HK-2 (cell line): ENCODE data around the gene MRPS18C.
A peak's percentile ranks its signal among the peaks of the same experiment; 100 is the strongest.

ENCODE experiments used
- DNase-seq: peaks from one replicate; pipeline ENCODE4 v3.0.0-alpha.2; 2018; ENCODE audit not compliant: unreplicated experiment

MRPS18C gene

DNA sequence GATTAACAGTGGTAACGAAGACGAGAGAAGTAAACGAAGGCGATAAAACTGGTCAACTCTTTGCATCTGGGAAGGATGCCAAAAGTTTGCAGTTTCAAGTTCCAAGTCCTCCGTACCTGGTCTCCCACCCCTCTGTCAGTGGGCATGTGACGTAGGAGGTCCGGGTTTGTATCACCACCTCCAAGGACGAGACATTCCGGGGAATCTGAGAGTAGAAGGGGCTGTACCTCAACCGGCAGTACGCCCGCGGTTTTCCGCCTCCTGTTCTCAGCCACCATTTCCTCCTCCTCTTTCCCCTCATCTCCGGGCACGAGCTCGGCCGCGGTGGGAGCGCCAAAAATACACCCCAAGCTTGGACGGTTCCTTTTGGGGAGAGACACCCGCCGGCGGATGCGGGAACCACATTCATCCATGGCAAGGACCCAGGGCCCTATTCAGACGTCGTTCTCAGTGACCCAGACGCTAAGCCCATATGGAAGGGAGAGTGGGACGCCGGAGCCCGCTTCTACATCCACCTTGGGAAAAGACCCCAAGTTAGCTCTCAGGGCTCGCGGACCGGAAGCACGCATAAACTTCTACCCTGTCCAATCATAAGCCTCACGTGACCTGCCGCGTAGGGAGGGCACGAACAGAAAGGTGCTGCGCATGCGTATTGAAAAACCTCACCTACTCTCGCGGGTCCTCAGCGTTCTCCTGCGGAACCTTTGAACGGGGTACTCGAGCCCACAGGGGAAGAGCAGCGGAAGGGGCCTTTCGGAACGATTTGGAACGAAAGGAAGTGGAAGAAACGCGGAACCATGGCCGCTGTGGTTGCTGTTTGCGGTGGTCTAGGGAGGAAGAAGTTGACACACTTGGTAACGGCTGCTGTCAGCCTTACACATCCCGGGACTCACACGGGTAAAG, at the start of gene MRPS18C, which contains the start of gene HELQ:
MRPS18C (plus strand) TSS at position 778 of the 903 bp plus-strand sequence; CDS start at position 798, 20 bp downstream.
HELQ (minus strand) TSS at position 543 of the 903 bp plus-strand sequence; CDS start at position 413, 130 bp downstream.
- DNase-seq, result peak; percentile 96

DNA sequence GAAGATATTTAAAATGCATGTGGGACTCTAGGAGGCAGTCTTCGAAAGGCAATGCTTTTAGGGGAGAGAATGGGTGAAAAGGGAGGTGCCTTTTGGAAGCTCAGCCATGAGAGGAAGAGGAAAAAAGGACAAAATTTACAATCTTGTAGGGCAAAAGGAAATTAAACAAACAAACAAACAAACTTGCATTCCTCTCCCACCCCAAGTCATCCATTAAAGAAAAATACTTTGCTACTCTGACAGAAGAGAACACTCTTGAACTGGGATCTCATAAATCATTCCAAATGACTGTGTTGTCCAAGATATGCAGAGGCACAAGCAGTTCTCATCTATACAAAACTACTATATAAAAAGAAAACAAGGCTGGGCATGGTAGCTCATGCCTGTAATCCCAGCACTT, 47.0 kb upstream of the MRPS18C start:
- DNase-seq, result no peak

DNA sequence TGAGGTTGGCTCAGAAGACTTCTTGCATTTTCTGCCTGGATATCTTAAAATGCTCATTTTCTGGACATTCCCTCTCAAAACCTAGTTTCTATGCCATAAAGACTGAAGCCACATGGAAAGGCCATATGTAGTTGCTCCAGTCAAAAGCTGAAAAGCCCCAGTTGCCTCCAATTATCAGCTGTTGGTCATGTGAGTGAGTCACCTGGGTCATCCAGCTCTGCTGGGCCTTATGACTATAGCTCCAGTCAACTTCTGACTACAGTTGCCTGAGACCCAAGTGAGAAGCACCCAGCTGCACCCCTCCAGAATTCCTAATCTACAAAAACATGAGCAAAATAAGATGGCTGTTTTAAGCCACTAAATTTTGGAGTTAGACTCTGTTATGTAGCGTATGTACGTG, 42.2 kb upstream of the MRPS18C start:
- no peak for DNase-seq

DNA sequence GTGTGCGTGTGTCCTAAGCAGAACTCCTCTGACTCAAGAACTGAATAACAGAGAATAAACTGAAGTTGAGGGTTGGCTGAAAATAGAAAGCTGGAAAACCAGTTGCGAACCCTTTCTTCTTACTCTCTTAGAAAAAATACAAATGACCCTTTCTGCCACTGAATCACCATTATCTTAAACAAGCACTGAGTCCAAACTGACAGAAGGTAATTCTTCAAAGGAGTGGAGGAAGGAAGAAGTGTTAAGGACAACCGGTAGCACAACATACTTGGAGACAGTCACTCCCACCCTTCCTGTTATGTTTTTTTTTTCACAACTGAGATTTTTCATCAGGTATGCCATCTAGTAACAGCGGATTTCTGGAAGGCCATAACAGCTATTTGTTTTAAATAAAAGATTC, 38.3 kb upstream of the MRPS18C start:
- DNase-seq, result no peak

DNA sequence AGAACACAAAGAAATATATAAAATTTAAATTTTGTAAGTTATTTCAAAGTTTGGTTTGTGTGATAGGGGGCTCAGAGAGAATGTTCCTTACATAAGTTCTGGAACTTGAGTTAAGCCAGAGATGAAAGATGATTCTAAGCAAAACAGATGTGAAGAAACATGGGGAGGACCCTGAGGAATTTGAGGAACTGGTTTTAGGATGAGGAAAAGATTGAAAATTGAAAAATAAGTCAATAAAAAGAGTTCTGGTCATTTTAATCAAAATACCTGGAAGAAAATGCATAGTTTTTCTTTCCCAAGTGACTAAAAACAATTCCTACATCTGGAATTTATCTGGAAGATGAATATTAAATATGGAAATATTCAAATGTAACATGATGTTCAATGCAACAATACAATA, 37.6 kb upstream of the MRPS18C start:
- no peak for DNase-seq

DNA sequence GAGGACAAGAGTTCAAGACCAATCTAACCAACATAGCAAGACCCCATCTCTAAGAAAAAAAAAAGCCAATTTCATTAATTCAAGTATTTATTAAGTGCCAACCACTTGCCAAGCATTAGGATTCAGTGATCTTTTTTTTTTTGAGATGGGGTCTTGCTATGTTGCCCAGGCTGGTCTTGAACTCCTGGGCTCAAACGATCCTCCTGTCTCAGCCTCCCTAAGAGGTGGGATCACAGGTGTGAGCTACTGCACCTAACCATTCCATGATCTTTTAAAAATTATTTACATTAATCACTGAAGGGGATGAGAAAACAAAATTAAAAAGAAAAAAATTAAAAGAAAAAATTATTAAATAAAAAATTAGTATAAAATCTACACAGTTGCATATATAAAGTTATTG, 24.7 kb upstream of the MRPS18C start:
- DNase-seq, result no peak

- no peak for DNase-seq
Measured at GRCh38 chr4:83436680-83437079, 19.2 kb upstream of the MRPS18C start.

DNA sequence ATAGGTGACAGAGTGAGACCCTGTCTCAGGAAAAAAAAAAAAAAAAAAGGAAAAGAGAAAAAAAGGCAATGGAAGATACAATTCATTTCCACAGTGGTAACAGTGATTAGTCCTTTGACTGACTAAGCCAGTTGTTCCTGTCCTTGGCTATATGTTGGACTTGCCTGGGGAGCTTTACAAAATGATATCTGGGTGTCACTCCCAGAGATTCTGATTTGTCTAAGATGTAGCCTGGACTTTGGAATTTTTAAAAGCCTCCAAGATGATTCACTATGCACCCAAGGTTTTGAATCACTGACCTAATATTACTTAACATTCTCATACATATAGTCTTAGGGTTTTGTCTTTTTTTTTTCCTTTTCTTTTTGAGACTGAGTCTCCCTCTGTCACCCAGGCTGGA, 17.1 kb upstream of the MRPS18C start:
- no peak for DNase-seq

- no peak for DNase-seq
Measured at GRCh38 chr4:83440148-83440814, 15.6 kb upstream of the MRPS18C start.

DNA sequence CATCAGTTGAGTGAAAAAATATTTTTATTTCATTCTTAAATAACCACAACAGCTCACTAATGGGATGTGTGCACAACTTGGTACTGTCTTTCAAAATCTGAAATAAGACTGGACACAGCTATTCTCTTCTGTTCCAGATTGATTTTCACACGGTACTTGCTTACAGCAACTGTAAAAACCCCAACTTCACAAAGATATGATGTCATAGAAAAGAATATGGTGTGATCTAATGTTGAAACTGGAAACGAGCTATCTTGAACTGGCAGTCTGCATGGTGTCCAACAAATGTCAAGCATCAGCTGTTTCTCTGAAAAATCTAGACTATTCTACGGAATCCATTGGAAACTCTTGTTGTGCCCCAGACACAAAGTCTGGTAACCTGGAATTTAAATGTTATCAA, 15.0 kb upstream of the MRPS18C start:
- no peak for DNase-seq

DNA sequence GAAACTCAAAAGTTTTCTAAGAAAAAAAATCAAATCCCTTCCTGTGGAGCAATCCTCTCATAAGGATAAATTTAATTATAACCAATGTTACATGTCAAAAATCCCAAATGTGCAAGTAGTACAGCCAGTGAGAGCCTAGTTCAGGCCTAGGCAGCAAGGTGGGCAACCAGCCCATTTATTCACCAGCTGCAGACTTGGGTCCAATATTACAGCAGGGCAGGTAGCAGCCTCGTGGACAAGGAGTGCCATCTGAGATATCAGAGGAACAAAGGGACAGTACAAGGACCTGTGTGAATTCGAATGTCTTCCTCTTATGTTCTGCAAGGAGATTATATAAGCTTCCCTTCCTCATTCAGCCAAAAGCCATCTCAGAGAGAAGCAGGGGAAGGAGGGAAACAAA, 6.8 kb upstream of the MRPS18C start:
- DNase-seq, result no peak

DNA sequence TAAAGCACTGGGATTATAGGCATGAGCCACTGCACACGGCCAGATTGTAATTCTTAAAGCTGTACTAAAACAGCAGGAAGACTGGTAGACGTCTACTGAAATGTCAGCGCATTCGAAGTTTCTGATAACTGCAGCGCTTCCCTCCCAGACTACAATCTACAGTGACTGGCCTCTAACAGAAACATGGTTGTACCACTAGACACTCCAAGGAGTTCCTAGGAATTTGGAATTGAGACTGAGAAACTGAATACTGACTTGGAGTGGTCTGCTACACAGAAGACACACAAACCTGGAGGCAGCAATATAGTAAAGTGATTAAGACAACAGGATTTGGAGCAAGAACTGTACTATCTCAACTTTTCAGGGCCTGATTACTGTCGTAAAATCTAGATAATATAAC, 1.2 kb upstream of the MRPS18C start:
- DNase-seq, result no peak

- no peak for DNase-seq
Measured at GRCh38 chr4:83456184-83456501, 285 bp downstream of the MRPS18C start.

GRCh38 chr4:83473423-83473822, 17.6 kb downstream of the MRPS18C start:
- DNase-seq, result no peak

GRCh38 chr4:83473966-83474365, 18.1 kb downstream of the MRPS18C start:
- no peak for DNase-seq

GRCh38 chr4:83484500-83485461, 28.9 kb downstream of the MRPS18C start, which contains the start of gene ABRAXAS1:
TSS of gene ABRAXAS1 (minus strand) at chr4:83485100. CDS start at chr4:83485072, 28 bp downstream.
- peak; percentile 92 for DNase-seq

- DNase-seq, result no peak
Measured at GRCh38 chr4:83486457-83487129, 30.7 kb downstream of the MRPS18C start.

- DNase-seq, result no peak
Measured at GRCh38 chr4:83489711-83490326, 34.0 kb downstream of the MRPS18C start.

- no peak for DNase-seq
Measured at GRCh38 chr4:83490876-83491450, 35.1 kb downstream of the MRPS18C start.
